Tibial nerve (tissue), 4 donors: ENCODE measurements around the gene SYN1.

ENCODE experiments used
- EP300 ChIP-seq, 2 donors: sonication (generic); formaldehyde crosslinking; IDR thresholded peaks; one replicate each; pipeline ENCODE4 v1.6.1; 2017; ENCODE audit warnings: antibody characterized with exemption in 2 of 2, mild to moderate bottlenecking in 1 of 2
- POLR2A ChIP-seq, 2 donors: fragments of 450-650 bp; IDR thresholded peaks; one replicate each; pipeline ENCODE4 v1.6.1; 2017; ENCODE audit warnings: antibody characterized with exemption in 2 of 2, mild to moderate bottlenecking in 2 of 2, moderate library complexity in 2 of 2
- TF ChIP-seq, protein P1 (sequence below), 5 experiments: fragments of 200-600 bp in 3 of 5; fragments of 450-650 bp in 2 of 5; sonication (generic) in 3 of 5; IDR thresholded peaks; one replicate each; pipeline ENCODE4 v1.5.1; 2016 to 2019; ENCODE audit warnings: antibody characterized with exemption in 5 of 5, mild to moderate bottlenecking in 3 of 5, moderate library complexity in 2 of 5

DNA sequence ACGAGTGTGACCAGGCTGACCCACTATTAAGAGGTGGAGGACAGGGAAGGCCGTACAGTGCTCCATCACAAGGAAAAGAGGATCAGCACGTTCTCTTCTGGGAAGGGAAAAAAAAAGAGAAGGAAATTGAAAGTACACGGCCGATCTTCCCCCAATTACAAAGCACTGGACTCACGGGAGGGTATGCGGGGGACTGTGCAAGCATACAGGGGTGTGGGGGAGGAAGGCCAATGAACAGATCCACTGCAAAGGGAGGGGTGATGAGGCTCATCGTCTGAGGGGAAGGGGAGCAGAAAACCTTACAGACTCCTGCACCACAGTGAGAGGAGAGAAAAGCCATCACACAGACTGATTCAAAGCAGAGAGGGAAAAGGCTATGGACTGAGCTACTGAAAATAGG is 29.6 kb upstream of the SYN1 start:
- TF ChIP-seq, protein P1, sequence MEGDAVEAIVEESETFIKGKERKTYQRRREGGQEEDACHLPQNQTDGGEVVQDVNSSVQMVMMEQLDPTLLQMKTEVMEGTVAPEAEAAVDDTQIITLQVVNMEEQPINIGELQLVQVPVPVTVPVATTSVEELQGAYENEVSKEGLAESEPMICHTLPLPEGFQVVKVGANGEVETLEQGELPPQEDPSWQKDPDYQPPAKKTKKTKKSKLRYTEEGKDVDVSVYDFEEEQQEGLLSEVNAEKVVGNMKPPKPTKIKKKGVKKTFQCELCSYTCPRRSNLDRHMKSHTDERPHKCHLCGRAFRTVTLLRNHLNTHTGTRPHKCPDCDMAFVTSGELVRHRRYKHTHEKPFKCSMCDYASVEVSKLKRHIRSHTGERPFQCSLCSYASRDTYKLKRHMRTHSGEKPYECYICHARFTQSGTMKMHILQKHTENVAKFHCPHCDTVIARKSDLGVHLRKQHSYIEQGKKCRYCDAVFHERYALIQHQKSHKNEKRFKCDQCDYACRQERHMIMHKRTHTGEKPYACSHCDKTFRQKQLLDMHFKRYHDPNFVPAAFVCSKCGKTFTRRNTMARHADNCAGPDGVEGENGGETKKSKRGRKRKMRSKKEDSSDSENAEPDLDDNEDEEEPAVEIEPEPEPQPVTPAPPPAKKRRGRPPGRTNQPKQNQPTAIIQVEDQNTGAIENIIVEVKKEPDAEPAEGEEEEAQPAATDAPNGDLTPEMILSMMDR (IDR thresholded peaks at IDR 0.05) = no peak
- TF ChIP-seq POLR2A (IDR thresholded peaks at IDR 0.05) (no peak), EP300 (IDR thresholded peaks at IDR 0.05) (no peak)
